Peyer's patch (tissue), 4 donors: ENCODE data around the gene STRA6.

Experiments used
- POLR2A ChIP-seq, 2 donors: fragments of 450-650 bp; IDR thresholded peaks; one replicate each; pipeline ENCODE4 v1.5.1; 2017; ENCODE audit warnings: antibody characterized with exemption in 2 of 2, mild to moderate bottlenecking in 2 of 2, moderate library complexity in 2 of 2
- TF ChIP-seq, protein P1 (sequence below), 6 experiments: fragments of 450-650 bp in 4 of 6; fragments of 200-600 bp in 2 of 6; sonication (generic) in 1 of 6; IDR thresholded peaks; one replicate each; pipeline ENCODE4 v1.5.1; 2017 to 2019; ENCODE audit warnings: antibody characterized with exemption in 6 of 6, mild to moderate bottlenecking in 3 of 6, moderate library complexity in 1 of 6

DNA sequence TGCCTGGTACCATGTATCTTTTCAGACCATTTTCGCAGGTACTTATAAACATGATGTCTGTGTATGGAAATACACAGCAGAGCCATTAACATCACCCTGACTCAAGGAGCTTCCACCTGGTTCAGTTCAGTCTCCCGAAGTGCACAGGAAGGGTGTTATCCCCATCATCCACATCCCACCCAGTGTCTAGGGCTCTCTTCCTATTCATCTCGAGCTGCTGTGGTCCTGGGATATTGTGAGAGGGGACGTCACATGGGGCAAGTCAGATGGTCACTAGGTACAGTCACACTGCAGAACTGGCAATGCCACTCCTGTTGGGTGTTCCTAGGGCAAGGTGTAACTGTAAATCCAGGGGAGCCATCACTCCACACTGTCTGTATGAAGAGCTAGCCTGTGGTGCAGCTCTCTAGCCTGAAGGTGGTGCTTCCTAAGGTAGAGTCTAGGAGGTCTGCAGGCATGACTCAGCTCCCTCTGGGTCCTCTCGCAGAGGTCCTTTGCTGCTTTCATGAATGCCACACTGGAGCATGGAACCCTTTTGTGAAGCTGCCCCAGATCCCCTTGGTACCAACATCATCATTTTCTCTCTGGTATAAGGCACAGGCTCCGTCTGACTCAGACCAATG, 58.3 kb downstream of the STRA6 start:
- TF ChIP-seq, protein P1, sequence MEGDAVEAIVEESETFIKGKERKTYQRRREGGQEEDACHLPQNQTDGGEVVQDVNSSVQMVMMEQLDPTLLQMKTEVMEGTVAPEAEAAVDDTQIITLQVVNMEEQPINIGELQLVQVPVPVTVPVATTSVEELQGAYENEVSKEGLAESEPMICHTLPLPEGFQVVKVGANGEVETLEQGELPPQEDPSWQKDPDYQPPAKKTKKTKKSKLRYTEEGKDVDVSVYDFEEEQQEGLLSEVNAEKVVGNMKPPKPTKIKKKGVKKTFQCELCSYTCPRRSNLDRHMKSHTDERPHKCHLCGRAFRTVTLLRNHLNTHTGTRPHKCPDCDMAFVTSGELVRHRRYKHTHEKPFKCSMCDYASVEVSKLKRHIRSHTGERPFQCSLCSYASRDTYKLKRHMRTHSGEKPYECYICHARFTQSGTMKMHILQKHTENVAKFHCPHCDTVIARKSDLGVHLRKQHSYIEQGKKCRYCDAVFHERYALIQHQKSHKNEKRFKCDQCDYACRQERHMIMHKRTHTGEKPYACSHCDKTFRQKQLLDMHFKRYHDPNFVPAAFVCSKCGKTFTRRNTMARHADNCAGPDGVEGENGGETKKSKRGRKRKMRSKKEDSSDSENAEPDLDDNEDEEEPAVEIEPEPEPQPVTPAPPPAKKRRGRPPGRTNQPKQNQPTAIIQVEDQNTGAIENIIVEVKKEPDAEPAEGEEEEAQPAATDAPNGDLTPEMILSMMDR (IDR thresholded peaks at IDR 0.05) = no peak
- no peak for TF ChIP-seq POLR2A (IDR thresholded peaks at IDR 0.05)
